ENCODE measurements around the gene APOL3.
"Not testable (repeated sequence)": the region's sequence is repeated elsewhere in the genome, so short reads cannot be mapped to it uniquely, and the experiment has no call there.

- TF ChIP-seq CTCF, POLR2A (IDR thresholded peaks at IDR 0.05): not testable (repeated sequence)
Observed at GRCh38 chr22:36201025-36201424, 40.5 kb upstream of the APOL3 start.

All from adrenal gland (tissue), 5 donors.